NCI-H2196 treated with DMSO at 0.1 percent for 48 hours (cell line): ENCODE results near the gene RNF31.

ENCODE experiments used
- DNase-seq: peaks from one replicate; lab custom pipeline; 2025; ENCODE audit not compliant: unreplicated experiment; lab: John Stamatoyannopoulos, UW

Gene RNF31

DNA sequence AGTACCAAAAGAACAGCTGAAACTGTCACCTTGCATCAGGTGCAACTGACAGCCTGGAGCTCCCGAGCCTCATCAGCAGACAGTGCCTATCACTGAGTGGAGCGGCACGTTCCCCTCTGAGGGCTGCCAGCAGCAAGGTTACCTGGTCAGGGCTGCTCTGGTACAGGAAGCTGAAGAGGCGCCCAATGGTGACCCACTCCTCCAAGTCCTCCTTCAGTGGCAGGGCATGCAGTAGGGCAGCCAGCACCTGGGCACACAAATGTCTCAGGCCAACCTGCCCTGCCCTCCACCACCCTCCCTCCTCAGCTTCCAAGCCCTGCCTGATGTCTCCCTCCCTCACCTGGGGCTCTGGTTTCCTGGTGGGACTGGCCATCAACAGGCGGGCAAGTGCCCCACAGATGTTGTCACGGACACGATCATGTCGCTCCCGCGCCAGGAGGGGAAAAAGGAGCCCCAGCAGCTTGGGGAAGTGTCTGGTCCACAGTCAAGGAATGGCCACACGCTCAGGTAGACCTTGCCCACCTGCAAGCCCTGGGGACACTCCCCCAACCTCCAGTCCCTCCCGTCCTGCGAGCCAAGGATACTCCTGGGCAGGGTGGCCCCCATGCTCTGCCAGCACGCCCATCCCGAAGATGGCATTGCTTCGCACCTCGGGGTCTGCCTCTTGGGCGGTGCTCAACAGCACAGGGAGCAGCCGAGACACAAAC is 34.2 kb downstream of the RNF31 start:
- DNase-seq: no peak

DNA sequence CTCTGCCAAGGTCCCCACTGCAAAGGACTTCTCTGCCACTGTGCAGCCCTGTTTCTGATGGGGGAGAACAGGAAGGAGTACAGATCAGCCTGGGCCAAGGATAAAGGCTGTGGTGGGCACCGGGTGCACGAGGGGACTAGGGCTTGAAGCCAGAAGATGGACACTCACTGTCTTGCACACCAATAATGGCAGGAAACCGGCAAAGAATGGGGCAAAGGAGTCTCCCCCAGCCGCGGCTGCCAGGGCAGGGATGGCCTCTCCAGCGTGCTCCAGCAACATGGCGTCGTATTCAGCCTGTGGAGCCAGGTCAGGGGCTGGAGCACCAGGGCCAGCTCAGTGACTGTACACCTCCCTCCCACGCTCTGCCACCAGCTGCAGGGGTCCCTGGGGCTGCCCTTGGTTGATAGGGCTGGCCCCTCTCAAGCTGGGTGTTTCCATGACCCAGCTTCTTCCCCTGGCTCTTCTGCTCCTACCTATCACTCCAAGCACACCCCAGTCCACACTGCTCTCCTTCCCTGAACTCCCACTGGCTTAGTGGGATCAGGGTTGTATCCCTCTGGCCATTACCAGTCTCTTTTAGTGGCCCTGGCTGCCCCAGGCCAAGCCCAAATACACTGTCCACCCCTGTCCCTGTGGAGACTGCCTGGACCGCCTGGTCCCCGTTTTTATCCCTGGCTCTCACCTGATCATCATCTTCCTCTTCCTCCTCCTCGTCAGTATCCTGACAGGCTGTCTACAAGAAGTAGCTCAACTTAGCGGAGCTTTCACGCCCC is 35.0 kb downstream of the RNF31 start:
- no peak for DNase-seq

DNA sequence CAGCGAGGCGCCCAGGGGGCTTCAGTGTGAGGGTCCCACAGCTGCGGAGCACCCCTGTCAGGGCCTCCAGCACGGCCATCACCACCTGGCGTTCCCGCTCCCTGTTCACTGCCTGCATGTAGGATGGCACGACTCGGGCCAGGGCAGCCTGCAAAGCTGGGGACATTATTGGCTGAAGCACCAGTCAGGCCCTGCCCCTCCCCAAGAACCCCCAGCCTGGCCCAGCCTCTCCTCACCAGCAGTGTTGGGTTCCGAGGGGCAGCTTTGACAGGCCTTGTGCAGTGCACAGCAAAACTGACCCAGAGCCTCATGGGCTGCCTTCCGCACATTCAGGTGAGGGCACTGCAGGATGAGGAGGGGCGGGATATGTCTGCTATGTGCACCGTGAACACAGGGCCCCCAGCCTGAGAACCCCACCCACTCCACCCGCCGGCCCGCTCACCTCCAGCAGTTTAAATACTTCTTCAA is 35.8 kb downstream of the RNF31 start:
- DNase-seq: no peak

DNA sequence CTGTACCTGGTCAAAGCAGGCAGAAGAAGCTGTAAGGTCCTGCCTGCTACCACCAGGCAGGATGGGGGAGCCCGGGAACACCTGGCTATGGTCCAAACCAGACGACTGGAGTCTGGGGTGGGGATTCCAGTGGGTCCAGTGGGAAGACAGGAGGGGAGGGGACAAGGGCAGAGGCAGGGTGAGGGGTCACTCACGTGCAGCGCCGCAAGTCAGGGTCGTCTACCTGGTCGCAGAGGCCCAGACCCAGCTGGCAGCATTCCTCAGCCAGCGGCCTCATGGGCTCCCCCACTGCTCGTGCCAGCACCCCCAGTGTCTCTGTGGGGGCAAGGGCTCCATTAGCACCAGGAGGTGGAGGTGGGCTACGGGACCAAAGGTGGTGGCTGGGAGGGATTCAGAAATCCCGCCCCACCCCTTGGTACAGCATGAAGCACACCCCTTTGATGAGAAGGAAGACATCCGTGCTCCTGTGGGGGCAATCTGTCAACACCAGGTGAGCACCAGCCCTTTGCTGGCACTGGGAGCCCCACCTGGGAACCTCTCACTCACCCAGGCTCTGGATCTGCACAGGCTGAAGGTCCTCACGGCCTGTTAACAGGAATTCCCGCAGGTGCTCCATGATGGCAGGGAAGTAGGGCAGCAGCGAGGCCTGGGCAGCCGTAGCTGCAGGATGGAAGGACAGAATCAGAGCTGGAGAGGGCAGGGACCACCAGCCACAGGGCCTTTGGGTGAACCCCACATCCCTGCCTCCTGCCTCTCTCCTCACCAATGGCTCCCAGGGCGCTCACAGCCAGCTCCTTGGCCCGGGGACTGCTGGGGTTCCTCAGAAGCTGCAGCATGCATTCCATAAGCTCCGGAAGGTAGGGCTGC is 37.0 kb downstream of the RNF31 start:
- DNase-seq: no peak

DNA sequence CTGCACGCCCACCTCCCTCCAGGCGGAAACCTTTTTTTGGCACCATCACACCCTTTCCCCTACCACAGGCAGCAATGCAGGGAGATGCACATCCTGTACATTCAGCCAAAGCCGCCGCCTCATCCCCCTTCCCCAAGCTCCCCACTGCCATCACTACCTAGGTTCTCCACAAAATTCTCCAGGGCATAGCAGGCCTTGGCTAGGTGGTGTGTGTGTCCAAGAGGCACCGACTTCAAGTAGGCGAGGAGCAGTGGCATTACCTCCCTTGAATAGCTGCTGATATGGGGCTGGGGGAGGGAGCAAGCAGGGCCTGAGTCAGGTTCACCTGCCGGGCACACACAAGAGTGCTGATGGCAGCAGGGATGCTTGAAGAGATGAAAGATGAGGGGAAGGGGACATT is 37.7 kb downstream of the RNF31 start:
- no peak for DNase-seq

DNA sequence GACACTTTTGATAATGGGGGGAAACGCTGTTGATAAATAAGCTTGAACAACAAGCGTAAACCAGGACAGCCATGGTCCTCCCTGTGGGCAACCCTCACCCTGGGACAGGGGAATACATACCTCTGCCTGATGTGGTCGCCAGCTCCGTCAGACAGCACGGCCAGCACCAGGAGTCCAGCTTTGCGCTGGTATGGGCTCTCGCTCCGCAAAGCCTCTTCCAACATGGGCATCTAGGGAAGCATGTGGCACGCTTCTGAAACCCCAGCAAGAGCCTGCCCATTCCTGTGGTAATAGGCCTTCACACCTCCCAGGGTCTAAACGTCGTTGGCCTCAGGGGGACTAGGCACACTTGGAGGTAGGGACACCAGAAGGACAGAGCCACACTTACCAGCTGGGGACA is 38.4 kb downstream of the RNF31 start:
- DNase-seq: no peak

DNA sequence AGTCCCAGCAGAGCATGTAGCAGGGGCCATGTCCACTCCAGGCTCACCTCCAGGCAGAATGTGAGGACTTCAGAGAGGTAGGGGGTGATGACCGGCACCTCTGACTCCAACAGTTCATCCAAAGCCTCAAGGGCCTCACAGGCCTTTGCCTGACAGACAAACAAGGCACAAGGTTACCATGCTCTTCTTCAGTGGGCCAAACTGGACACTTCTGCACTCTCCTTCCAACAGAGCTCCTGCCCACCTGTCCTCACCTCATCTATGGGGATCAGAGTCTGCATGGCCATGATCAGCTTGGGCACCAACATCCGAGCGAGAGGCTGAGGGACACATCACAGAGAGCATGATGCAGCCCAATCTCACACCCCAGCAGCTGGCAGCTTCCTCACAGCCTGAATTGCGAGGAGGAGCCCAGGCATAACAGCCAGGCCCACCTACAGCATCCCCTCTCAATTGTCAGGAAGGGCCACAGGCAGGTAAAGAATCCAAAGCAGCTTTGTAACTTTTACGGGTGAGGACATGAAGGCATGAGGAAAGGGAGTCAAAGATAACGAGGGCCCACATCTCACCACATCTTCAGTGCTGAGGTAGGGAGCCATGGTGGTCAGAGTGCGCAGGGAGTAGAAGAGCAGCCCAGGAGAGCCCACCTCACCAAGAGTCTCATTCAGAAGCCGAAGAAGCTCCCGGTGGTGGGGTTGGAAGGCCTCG is 39.7 kb downstream of the RNF31 start:
- DNase-seq: no peak

DNA sequence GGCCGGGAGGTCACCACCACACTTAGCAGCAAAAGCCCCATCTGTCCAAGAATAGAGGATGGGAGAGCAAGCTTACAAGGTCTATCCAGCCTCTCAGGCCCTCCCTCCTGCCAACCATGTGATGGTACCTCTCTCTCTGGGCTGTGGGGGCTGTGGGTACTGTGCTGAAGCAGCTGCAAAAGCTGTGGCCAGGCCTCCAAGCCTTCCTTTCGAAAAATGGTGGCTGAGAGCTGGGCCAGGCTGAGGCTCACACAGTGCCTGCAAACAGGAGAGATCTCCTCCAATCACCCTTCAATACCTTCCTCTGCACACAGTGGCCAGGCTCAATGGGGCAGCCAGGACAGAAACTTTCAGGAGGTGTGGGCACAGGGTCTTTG is 40.2 kb downstream of the RNF31 start:
- no peak for DNase-seq

DNA sequence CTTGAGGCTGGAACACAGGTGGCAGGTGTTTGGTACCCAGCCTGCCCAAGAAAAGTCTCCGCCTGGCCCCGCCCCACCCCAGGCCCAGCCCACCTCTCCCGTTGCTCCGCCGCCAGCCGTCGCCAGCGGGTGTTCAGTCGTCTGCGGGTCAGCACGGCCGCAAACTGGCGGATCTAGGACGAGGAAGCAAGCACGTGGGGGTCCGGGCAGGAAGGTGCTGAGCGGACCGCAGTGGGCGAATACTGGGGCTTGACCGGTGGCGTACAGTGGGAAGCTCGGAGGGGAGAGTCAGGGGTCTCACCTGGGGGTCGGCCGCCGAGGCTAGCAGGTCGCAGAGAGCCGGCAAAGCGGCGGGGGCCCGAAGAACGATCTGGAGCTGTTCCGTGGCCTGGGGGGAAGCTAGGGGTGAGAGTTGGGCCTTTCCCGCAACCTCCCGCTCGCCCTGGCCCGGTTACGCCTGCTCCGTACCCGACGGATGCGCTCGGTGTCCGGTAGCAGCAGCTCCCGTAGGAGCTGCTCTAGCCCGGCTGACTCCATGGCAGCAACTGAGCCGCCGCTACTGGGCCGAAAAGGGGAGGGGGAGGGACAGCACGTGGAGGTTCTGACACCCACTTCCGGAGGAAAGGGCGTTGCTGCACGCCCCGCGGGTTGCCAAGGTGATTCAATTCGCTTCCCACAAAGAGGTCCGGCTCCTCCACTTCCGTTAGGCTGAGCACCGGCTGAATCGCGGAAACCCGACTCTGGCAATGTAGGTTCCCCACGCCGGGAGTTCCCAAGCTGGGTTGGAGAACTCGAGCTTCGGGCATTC is 41.2 kb downstream of the RNF31 start, which contains the start of gene IPO4:
IPO4 (minus strand) TSS at position 566 of the 808 bp plus-strand sequence; CDS start at position 537, 29 bp downstream.
- DNase-seq: peak; percentile 98

DNA sequence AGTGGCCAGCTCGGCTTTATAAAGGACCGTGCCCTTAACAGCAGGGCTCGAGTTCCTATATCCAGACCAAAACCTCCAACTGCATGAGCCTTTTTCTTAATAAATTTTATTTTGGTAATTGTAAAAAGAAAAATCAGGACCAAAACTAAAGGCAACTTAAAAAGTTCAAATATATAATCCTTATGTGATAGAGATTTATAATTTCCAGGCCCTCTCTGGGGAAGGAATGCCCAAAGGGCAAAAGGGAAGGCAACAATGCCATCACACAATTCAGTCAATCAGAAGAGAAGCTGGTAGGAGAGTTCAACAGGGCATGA is 41.7 kb downstream of the RNF31 start:
- no peak for DNase-seq

DNA sequence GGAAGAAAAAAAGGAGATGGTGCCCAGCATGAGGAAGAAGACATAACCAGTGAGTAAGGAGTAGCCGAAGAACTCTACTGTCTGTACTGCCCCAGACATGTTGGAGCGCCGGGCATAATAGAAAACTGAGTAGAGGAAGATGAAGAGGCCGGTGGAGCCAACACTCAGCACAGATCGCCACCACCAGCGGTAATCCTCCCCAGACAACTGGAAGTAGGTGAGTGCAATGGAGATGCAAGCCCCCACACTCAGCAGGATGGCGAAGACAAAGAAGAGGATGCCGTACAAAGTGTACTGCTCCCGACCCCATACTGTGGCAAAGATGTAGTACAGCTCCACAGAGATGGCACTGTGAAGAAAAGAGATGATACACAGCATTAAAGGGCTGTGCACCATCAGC is 42.2 kb downstream of the RNF31 start:
- no peak for DNase-seq

DNA sequence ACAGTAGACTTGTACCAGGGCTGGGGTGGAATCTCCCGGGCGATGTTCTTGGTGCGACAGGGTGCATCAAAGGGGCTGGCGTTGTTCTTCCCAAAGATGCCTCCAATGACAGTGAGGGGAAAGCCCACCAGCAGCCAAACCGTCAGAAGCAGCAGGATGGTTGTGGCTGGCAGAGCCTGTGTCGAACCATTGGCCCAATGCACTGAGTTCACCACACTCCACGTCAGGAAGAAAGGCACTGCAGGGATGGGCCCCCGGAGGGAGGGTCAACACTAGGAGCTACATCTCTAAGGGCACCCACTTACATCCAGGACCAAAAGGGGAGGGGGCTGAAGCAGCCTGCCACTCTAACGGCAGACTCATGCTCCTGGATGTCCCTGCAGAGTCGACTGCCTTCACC is 43.1 kb downstream of the RNF31 start:
- DNase-seq: no peak

DNA sequence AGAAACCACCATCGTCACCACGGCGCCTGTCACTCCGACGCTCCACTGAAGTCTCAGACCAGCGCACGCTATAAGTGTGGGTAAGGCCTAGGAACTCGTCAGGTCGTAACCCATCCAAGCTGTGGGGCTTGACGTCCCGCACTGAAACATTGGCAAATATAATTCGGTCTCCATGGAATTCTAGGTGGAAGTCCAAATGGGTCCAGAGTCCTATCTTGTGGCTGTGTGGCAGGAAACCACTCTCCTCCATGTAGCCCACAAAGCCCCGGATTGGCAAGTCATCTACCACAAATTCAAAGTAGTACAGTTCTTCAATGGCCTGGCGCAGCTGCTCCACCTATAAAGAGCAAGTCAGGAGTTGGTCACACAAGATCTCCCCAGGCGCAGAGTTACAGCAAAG is 45.6 kb downstream of the RNF31 start:
- no peak for DNase-seq

DNA sequence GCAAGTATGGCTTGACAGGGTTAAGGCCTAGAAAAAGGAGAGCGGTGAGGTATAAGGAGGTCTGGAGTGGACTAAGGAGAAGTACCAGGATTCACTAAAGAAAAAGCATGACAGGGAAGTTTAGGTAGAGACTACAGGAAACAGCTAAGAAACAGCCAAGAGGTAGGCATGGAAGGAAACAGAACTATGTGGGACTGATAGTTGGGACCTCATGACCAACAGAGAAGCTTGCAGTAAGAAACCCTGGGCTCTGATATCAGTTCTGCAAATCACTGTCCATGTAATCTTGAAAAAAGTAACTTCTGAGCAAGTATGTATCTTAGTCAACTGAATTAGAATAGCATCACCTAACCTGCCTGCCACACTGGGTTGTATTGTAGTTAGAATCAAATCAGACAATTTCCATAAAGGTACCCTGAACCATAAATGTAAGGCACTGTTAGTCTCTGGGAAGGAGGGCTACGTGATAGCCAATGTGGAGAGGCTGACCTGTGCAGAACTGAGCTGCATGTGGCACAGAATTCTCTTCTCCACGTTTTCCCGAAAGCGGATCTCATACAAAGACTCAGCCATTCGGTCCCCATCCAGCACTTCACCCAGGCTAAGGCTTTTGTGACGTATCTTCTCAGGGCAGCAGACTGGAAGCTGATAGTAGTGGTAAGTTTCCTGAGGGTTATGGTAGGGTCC is 47.0 kb downstream of the RNF31 start:
- DNase-seq: no peak

DNA sequence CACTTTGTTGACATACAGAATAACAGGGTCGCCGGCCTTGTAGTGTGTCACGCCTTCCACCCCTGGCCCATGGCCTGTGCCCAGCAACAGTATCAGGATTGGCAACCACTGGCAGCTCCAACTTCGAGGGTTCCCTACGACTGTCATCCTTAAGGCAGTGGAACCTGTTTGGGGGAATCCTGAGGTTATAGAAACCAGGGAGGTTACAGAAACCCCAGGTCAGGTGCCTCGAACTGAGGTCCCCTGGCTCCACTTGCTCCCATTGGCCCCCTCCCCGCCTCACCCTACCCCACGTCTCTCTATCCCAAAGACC is 47.5 kb downstream of the RNF31 start:
- DNase-seq: no peak

DNA sequence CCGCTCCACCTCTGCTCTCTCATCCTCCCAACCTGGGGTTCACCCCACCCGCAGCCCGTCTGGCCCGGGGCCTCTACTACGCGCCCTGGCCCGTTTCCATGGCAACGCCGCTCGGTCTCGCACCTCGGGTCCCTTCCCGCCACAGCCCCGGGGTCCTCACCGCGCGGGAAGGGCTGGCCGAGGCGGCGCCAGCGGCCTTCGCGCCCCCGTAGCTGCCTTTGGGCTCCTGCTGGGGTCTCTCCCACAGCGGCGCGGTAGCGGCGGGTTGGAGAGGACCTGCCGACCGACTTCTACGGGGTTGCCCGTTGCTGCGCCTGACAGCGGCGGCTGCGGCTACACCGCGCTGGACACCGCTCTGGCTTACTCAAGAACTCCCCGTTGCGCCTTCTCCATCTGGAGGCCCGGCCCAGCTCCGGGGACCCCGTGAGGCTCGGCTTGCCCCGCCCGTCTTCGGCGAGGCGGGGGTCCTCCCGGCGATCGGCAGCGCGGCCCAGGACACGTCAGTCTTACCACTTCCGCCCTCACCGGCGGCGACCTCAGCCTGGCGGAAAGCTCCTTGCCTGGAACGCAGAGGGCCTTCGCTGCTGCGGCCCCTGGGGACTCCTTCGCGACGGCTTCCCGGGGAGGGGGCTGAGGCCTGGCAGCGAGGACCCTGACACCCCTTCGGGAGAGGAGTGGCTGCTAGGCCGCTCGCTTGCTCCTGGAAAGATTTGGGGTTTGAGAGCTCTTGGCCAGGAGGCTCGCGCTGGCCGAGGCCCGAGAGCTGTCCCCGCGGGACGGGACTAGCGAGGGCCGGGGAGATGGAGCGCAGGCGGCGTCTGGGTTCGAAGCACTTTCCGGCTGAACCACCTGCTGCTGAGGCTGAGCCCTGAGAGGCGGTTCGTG is 48.1 kb downstream of the RNF31 start, which contains the start of gene TM9SF1:
TM9SF1 (minus strand) TSS at position 256 of the 885 bp plus-strand sequence. CDS start 422 bp downstream, outside the sequence.
- peak; percentile 53 for DNase-seq

DNA sequence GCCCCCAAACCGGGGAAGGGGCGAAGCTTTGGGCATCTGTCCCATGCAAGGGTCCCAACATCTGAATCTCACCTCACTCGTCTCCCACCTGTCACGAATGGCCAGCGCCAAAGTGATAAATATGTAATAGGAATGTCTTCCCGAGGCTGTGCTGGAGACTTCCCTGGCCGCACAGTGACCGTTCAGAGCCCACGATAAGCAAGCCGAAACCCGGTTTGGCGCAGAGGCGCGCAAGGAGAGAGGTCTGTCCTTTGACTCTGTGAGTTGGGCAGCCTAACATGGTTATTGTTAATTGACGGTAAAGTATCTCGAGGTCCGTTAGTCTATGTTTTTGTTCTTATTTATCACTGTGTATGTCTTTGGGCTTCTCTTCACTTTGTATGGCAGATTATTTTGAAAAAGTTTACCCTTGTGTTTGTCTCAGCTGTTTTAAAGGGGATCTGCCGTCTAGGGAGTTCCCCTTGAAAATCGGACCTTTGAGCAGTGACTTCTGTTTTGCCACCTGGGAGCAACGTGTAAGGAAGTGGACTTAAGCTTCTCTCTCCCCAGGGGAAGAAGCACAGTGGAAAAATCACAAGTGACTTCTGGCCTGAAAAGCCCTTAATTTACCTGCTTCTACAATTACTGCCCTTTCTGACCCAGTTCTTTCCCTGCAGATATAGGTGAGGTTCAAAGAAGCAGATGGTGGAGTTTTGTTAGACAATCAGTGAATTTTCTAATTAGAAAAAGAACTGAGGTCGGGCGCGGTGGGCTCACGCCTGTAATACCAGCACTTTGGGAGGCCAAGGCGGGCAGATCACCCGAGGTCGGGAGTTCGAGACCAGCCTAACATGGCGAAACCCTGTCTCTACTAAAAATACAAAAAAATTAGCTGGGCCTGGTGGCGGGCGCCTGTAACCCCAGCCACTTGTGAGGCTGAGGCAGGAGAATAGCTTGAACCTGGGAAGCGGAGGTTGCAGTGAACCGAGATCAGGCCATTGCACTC is 49.1 kb downstream of the RNF31 start:
- no peak for DNase-seq

DNA sequence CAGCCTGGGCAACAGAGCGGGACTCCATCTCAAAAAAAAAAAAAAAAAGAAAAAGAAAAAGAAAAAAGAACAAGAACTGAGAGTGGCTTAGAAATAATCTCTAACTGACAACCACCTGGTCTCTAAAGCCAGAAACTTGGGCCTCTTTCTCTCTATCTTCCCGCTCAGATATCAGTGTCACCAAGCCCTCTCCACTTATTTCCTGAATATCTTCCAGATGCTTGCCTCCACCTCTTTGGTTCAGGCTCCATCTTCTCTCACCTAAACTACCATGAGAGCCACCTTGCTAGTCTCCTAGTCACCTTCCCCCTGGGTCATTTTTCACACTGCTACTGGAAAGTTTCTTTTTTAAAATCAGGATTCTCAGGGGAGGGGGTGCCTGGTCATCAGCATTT is 49.8 kb downstream of the RNF31 start:
- no peak for DNase-seq
